ENCODE results near the gene SLC25A30. TPM values are rescaled to one million over a fixed set of nuclear protein-coding genes. Genes with fewer than 3 reads are reported as not detected.
A peak's percentile ranks its signal among the peaks of the same experiment; 100 is the strongest.

Gene SLC25A30
- total RNA-seq, 2 experiments from 2014 or later: 23.2 to 28.6 TPM

GRCh38 chr13:45361596-45362206 is 56.5 kb downstream of the SLC25A30 start:
- peak overlapping the region; percentile 28 for H3K27ac Mint-ChIP-seq
- no peak overlapping the region for H3K4me3 ChIP-seq (ENCODE audit: low read length)
- DNase-seq: peak in 1 of 14 experiments; percentile 28
- no peak for ATAC-seq (ENCODE audit: poor library complexity)
- no peaks in the 10 kb centered on the region for H3K9me3 Mint-ChIP-seq
- ChIA-PET POLR2A (no interaction called here), CTCF (interaction anchor here (0.8 kb wide), 1 partner anchor 9 kb away, joined by 3 read pairs; no protein-coding TSS in a partner anchor)
- H3K27ac ChIP-seq (ENCODE audit: low read depth in 1 of 2, low read length in 2 of 2): no peak overlapping the region
- H3K4me1 Mint-ChIP-seq (ENCODE audit: low read depth): peaks cover 25% of the 10 kb centered on the region
- no peaks in the 10 kb centered on the region for H3K27me3 ChIP-seq (ENCODE audit: control insufficient read depth in 1 of 2, insufficient read depth in 2 of 2, low read length in 2 of 2)
- peaks cover 14% of the 10 kb centered on the region for H3K36me3 ChIP-seq (ENCODE audit: insufficient read depth, low read length)
- intact Hi-C loops (cut with DNase I, micrococcal nuclease): loop anchor here in 1 of 2 experiments (2.0 to 10.0 kb wide), 2 partner anchors 19 to 103 kb away; partner anchors contain the start of gene COG3
- peaks cover 9% of the 10 kb centered on the region for H3K4me1 ChIP-seq (ENCODE audit: insufficient read depth, low read length)
- TF ChIP-seq CTCF (IDR thresholded peaks at IDR 0.05): no peak
- no peak overlapping the region for H3K4me3 Mint-ChIP-seq
- no peaks in the 10 kb centered on the region for H3K27me3 Mint-ChIP-seq
- H3K9me3 ChIP-seq (ENCODE audit: control insufficient read depth in 1 of 2, insufficient read depth in 1 of 2, low read length in 2 of 2): no peaks in the 10 kb centered on the region
- peaks cover 33% of the 10 kb centered on the region for H3K36me3 Mint-ChIP-seq (ENCODE audit: low read depth)

GRCh38 chr13:45356966-45357672 is 61.1 kb downstream of the SLC25A30 start:
- peak overlapping the region; percentile 79 for H3K27ac Mint-ChIP-seq
- Histone ChIP-seq H3K36me3 (ENCODE audit: insufficient read depth, low read length) (peaks cover 26% of the 10 kb centered on the region), H3K9me3 (ENCODE audit: control insufficient read depth in 1 of 2, insufficient read depth in 1 of 2, low read length in 2 of 2) (no peaks in the 10 kb centered on the region), H3K27ac (ENCODE audit: low read depth in 1 of 2, low read length in 2 of 2) (no peak overlapping the region), H3K4me1 (ENCODE audit: insufficient read depth, low read length) (no peaks in the 10 kb centered on the region), H3K27me3 (ENCODE audit: control insufficient read depth in 1 of 2, insufficient read depth in 2 of 2, low read length in 2 of 2) (no peaks in the 10 kb centered on the region), H3K4me3 (ENCODE audit: low read length) (no peak overlapping the region)
- ATAC-seq (ENCODE audit: poor library complexity): no peak
- peaks cover 54% of the 10 kb centered on the region for H3K36me3 Mint-ChIP-seq (ENCODE audit: low read depth)
- intact Hi-C loops (cut with DNase I, micrococcal nuclease): no loop called here
- POLR2A ChIA-PET: interaction anchor here (0.7 to 3.0 kb wide), 8 partner anchors 11 to 60 kb away, joined by 3 to 12 read pairs (median 4); partner anchors contain the start of gene TPT1
- DNase-seq: no peak
- peaks cover 17% of the 10 kb centered on the region for H3K4me1 Mint-ChIP-seq (ENCODE audit: low read depth)
- H3K9me3 Mint-ChIP-seq: no peaks in the 10 kb centered on the region
- CTCF ChIA-PET: no interaction called here
- H3K27me3 Mint-ChIP-seq: no peaks in the 10 kb centered on the region
- TF ChIP-seq CTCF (IDR thresholded peaks at IDR 0.05): no peak
- H3K4me3 Mint-ChIP-seq: no peak overlapping the region

- ChIA-PET CTCF (no interaction called here), POLR2A (interaction anchor here (1.3 kb wide), 1 partner anchor 14 kb away, joined by 7 read pairs; no protein-coding TSS in a partner anchor)
- no peak overlapping the region for H3K4me3 Mint-ChIP-seq
- no peaks in the 10 kb centered on the region for H3K9me3 Mint-ChIP-seq
- ATAC-seq (ENCODE audit: poor library complexity) (no peak), DNase-seq (no peak)
- peaks cover 12% of the 10 kb centered on the region for H3K4me1 Mint-ChIP-seq (ENCODE audit: low read depth)
- peaks cover 67% of the 10 kb centered on the region for H3K36me3 Mint-ChIP-seq (ENCODE audit: low read depth)
- no peak for TF ChIP-seq CTCF (IDR thresholded peaks at IDR 0.05)
- Histone ChIP-seq H3K27ac (ENCODE audit: low read depth in 1 of 2, low read length in 2 of 2) (no peak overlapping the region), H3K4me1 (ENCODE audit: insufficient read depth, low read length) (no peaks in the 10 kb centered on the region), H3K27me3 (ENCODE audit: control insufficient read depth in 1 of 2, insufficient read depth in 2 of 2, low read length in 2 of 2) (no peaks in the 10 kb centered on the region), H3K9me3 (ENCODE audit: control insufficient read depth in 1 of 2, insufficient read depth in 1 of 2, low read length in 2 of 2) (no peaks in the 10 kb centered on the region), H3K4me3 (ENCODE audit: low read length) (no peak overlapping the region), H3K36me3 (ENCODE audit: insufficient read depth, low read length) (peaks cover 47% of the 10 kb centered on the region)
- no peak overlapping the region for H3K27ac Mint-ChIP-seq
- intact Hi-C loops (cut with DNase I, micrococcal nuclease): no loop called here
- no peaks in the 10 kb centered on the region for H3K27me3 Mint-ChIP-seq
Measured at GRCh38 chr13:45353895-45354294, 64.3 kb downstream of the SLC25A30 start.
